ENCODE data around the gene PPP6R3. TPM values are rescaled to one million over a fixed set of nuclear protein-coding genes. Genes with fewer than 3 reads are reported as not detected.

Gene PPP6R3
- total and polyA plus RNA-seq, 8 donors: 19.5 to 236 (median 103) TPM

- no peak overlapping the region for H3K4me3 ChIP-seq
- intact Hi-C loops (cut with DNase I; ENCODE audit: low total_unique reads): no loop called here
- H3K4me1 ChIP-seq: no peaks in the 10 kb centered on the region
- TF ChIP-seq POLR2AphosphoS5 (IDR thresholded peaks at IDR 0.05) (no peak), POLR2A (IDR thresholded peaks at IDR 0.05) (no peak), EP300 (IDR thresholded peaks at IDR 0.05) (no peak), CTCF (IDR thresholded peaks at IDR 0.05) (no peak)
- DNase-seq: no peak
- no peaks in the 10 kb centered on the region for H3K27me3 ChIP-seq
- H3K9me3 ChIP-seq: peaks cover 0 to 13% (median 11%) of the 10 kb centered on the region in 4 donors
- H3K36me3 ChIP-seq: peaks cover 66 to 100% (median 98%) of the 10 kb centered on the region in 4 donors
- H3K27ac ChIP-seq: no peak overlapping the region
- WGBS, 5 donors: 94 to 98% (median 96%) methylated on average over 3 of the region's 3 CpGs
Measured at GRCh38 chr11:68429661-68430060, 30.9 kb upstream of the PPP6R3 start.

- Histone ChIP-seq H3K9me3 (peaks cover 0 to 13% (median 11%) of the 10 kb centered on the region in 4 donors), H3K27me3 (no peaks in the 10 kb centered on the region), H3K36me3 (peaks cover 63 to 100% (median 98%) of the 10 kb centered on the region in 4 donors), H3K27ac (no peak overlapping the region), H3K4me3 (no peak overlapping the region), H3K4me1 (no peaks in the 10 kb centered on the region)
- no peak for TF ChIP-seq POLR2A (IDR thresholded peaks at IDR 0.05)
- no peak for TF ChIP-seq EP300 (IDR thresholded peaks at IDR 0.05)
- TF ChIP-seq CTCF (IDR thresholded peaks at IDR 0.05): no peak
- no peak for TF ChIP-seq POLR2AphosphoS5 (IDR thresholded peaks at IDR 0.05)
- intact Hi-C loops (cut with DNase I; ENCODE audit: low total_unique reads): no loop called here
- no peak for DNase-seq
- WGBS, 5 donors: 78 to 99% (median 98%) methylated on average over 1 to 5 of the region's 5 CpGs
Measured at GRCh38 chr11:68430384-68430783, 30.2 kb upstream of the PPP6R3 start.

- TF ChIP-seq CTCF (IDR thresholded peaks at IDR 0.05): no peak
- TF ChIP-seq EP300 (IDR thresholded peaks at IDR 0.05): no peak
- no peak for TF ChIP-seq POLR2A (IDR thresholded peaks at IDR 0.05)
- no peak for TF ChIP-seq POLR2AphosphoS5 (IDR thresholded peaks at IDR 0.05)
- 70 to 93% (median 77%) methylated on average over 2 to 3 of the region's 3 CpGs for WGBS, 5 donors
- peaks cover 59 to 100% (median 98%) of the 10 kb centered on the region in 4 donors for H3K36me3 ChIP-seq
- intact Hi-C loops (cut with DNase I; ENCODE audit: low total_unique reads): no loop called here
- no peak for DNase-seq
- no peak overlapping the region for H3K27ac ChIP-seq
- H3K9me3 ChIP-seq: peaks cover 0 to 13% (median 11%) of the 10 kb centered on the region in 4 donors
- no peak overlapping the region for H3K4me3 ChIP-seq
- H3K4me1 ChIP-seq: no peaks in the 10 kb centered on the region
- no peaks in the 10 kb centered on the region for H3K27me3 ChIP-seq
Measured at GRCh38 chr11:68430801-68431200, 29.8 kb upstream of the PPP6R3 start.

GRCh38 chr11:68431984-68432645, 28.4 kb upstream of the PPP6R3 start:
- no peak for DNase-seq
- peaks cover 0 to 4% (median 3%) of the 10 kb centered on the region in 4 donors for H3K4me1 ChIP-seq
- no peak overlapping the region for H3K4me3 ChIP-seq
- 83 to 92% (median 85%) methylated on average over 17 to 24 of the region's 24 CpGs for WGBS, 5 donors
- H3K36me3 ChIP-seq: peaks cover 53 to 100% (median 98%) of the 10 kb centered on the region in 4 donors
- no peak overlapping the region for H3K27ac ChIP-seq
- no peaks in the 10 kb centered on the region for H3K27me3 ChIP-seq
- intact Hi-C loops (cut with DNase I; ENCODE audit: low total_unique reads): no loop called here
- peaks cover 0 to 13% (median 11%) of the 10 kb centered on the region in 4 donors for H3K9me3 ChIP-seq
- TF ChIP-seq EP300 (IDR thresholded peaks at IDR 0.05): no peak
- no peak for TF ChIP-seq CTCF (IDR thresholded peaks at IDR 0.05)
- TF ChIP-seq POLR2AphosphoS5 (IDR thresholded peaks at IDR 0.05): no peak

Measured in stomach (tissue), 9 donors.